ENCODE measurements around the gene ANXA8.

Gene ANXA8

GRCh38 chr10:47447209-47447608 lies 36.7 kb downstream of the ANXA8 start:
- DNase-seq: no peak

GRCh38 chr10:47445720-47446119 lies 38.2 kb downstream of the ANXA8 start:
- DNase-seq: no peak

DNA sequence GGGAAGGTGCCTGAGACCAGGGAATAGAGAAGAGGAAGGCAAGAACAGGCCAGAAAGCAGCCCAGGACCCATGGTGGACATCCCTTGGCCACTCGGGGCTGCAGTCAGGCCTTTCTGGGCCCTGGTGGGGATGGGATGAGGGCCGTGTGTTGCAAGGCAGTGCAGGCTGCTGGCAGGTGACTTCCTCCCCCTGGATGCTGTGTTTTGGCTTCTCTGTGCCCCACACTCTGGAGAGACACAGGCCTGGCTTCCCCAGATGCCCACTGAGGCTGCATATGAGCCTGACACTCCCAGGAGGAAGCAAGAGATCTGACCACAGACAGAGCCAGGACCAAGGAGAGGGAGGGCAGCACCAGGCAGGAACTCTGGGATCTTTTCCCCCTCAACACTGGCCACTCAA lies 39.9 kb downstream of the ANXA8 start:
- no peak for DNase-seq

GRCh38 chr10:47443145-47443544 lies 40.8 kb downstream of the ANXA8 start:
- no peak for DNase-seq

GRCh38 chr10:47442351-47442750 lies 41.6 kb downstream of the ANXA8 start:
- no peak for DNase-seq

DNA sequence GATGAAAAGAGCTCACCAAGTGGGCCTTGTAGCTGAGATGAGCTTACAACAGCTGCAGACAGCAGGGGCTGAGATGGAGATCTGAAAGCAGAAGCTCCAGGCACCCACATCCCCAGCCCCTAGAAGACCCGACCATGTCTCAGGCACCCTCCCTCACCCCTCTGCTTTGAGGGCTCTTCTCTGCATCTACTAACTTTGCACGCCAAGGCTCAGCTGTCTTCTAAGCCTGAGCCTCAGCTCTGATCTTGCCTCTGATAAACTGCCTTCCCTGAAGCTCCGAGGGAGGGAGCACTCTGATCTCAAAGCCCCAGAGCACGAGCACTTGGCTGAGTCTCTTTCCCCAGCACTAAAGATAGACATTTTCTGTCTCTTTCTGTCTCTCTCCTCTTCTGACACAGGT lies 42.0 kb downstream of the ANXA8 start:
- DNase-seq: no peak

GRCh38 chr10:47440207-47440606 lies 43.7 kb downstream of the ANXA8 start:
- DNase-seq: no peak

DNA sequence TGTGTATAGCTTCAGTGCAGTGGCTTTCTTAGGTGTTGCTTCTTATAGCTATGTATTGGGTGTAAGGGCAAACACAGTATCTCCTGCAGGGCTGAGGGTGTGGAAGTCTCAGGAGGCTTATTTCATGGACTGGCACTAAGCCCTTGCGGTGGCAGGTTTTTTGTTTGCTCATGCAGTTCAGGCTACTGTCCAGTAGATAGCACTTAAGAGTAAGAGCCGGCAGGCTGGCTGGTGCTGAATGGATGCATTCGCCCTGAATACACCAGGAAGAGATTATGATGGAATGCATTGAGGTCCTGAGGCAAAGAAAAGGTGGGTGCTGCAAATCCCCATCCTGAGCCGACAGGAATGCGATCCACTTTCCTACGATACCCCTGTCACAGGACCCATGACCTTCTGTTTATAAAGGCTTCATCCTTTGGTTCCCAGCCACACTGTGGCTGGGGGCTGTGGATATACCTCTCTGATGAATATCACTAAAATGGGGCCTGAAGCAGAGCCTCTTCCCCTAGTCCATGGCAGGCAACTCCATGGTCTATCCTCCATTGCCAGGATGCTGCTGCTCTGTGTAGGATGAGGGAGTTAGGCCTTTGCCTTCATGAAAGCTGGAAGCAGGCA lies 44.9 kb downstream of the ANXA8 start:
- DNase-seq: peak; percentile 42

- DNase-seq: no peak
These were observed 48.8 kb downstream of the ANXA8 start for GRCh38 chr10:47435081-47435480.

DNA sequence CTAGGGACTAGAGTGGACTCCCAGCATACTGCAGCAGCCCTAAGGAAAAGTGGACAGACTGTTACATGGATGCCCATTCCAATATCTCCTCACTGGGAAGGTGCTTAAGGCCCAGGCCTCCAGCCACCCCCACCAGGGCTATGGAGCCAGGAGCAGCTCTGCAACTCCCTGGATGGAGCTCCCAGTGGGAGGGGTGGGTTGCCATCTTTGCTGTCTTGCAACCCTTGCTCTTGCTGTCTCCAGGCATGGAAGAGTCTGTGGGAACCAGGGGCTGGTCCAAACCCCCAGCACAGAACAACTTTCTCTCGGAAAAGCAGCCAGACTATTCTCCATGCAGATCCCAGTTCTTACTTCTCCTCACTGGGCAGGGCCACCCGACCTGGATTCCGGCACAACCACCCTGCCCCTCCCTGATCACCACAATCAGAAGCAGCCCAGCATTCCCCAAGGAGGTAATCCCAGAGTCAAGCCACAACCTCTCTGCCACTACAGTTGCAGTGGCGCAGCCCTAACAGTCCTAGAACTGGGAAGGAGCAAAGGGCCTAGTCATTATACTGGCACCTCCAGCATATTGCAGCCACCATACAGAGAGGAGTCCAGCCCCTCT lies 58.0 kb downstream of the ANXA8 start:
- no peak for DNase-seq

DNA sequence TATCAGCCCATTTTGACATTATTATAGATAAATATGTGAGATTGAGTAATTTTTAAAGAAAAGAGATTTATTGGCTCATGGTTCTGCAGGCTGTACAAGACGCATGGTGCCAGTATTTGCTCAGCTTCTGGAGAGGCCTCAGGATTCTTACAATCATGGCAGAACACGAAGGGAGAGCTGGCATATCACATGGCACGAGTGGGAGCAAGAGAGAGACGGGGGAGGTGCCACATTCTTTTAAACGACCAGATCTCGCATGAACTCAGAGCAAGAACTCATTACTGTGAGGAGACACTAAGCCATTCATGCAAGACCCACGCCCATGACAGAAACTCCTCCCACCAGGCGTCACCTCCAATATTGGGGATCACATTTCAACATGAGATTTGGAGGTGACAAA lies 59.7 kb downstream of the ANXA8 start:
- no peak for DNase-seq

- DNase-seq: no peak
These were observed 60.4 kb downstream of the ANXA8 start for GRCh38 chr10:47423476-47423875.

DNA sequence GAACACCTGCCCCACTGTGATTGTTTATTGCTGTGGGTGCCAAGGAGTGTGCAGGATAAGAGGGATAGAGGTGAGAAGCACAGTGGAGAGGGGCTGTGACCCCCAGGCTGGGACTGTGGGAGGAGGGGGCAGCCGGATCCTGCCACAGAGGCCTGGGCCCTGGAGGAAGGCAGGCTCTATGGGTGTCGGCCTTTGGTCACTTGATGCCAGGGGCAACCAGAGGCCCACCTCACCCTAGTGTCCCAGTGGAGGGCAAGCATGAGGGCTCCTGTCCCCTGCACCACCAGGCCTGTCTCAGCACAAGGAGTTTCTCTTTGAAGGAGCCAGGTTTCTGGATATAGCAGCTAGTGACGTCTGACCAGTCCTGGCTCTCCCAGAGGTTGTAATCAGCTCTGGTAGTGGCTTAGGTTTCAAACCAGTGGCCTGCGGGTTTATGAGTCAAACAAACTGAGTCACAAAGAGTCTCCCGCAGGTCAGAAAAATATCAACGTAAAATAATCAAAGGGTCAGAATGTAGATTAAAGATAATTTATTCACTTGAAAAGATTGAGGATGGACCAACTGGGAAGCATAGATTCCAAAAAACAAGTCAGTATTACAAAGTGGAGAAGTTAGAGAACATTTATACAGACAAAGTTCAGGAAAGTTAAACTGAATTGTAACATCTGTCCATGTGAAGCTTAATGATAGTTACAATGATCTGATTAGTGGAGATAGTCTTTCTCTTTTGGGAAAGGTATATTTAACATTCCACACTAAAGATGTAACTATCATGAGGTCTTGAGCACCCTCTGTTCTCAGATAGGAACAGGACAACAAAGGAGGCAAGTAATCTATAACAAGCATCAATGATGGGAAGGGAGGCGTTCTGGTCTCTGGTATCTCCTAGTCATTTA lies 62.6 kb downstream of the ANXA8 start:
- no peak for DNase-seq

- DNase-seq: no peak
These were observed 63.4 kb downstream of the ANXA8 start for GRCh38 chr10:47420305-47421056.

GRCh38 chr10:47419421-47419820 lies 64.5 kb downstream of the ANXA8 start:
- DNase-seq: no peak

GRCh38 chr10:47418966-47419365 lies 64.9 kb downstream of the ANXA8 start:
- no peak for DNase-seq

DNA sequence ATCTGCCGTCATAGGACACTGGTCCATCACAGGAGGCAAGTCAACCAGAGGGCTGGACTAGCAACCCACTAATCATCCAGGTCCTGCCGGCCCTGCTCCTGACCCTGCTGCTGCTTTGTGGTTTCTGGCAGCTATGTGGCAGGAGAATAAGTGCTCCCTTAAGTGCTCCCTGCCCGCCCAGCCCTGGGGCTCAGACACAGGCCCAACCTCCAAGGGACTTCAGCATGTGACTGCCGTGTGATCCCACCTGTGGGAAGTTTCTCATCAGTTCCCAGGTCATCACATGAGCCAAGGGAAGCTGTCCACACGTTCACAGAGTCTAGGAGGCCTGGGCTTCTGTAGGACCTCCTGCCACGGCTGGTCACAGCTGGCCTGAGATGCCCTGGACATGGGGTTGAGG lies 65.6 kb downstream of the ANXA8 start:
- no peak for DNase-seq
